Liver (tissue), 9 donors: Measurements from ENCODE around the gene PSMD11. TPM values are rescaled to one million over a fixed set of nuclear protein-coding genes. Genes with fewer than 3 reads are reported as not detected.

Source experiments
- DNase-seq: peaks from one replicate; pipeline ENCODE4 v3.0.0-alpha.2; 2017; ENCODE audit warnings: low spot score
- H3K27ac ChIP-seq, 2 donors: one replicate each; pipeline ENCODE4 v1.7.0; 2013; ENCODE audit warnings: inconsistent platforms in 2 of 2, low read length in 2 of 2, control low read depth in 1 of 2, low read depth in 1 of 2, mild to moderate bottlenecking in 1 of 2
- H3K27me3 ChIP-seq, 4 donors: one replicate each; pipeline versions ENCODE4 v1.6.1 to v1.7.0; 2013; ENCODE audit warnings: low read length in 3 of 4, inconsistent platforms in 1 of 4, mild to moderate bottlenecking in 1 of 4, moderate library complexity in 1 of 4; ENCODE audit not compliant: control insufficient read depth in 4 of 4, insufficient read depth in 4 of 4
- H3K36me3 ChIP-seq, 4 donors: one replicate each; pipeline versions ENCODE4 v1.6.1 to v1.7.0; 2013; ENCODE audit warnings: low read length in 3 of 4, mild to moderate bottlenecking in 3 of 4, low read depth in 1 of 4, moderate library complexity in 1 of 4; ENCODE audit not compliant: control insufficient read depth in 4 of 4, insufficient read depth in 3 of 4
- H3K4me1 ChIP-seq, 4 donors: one replicate each; pipeline versions ENCODE4 v1.6.1 to v1.7.0; 2013; ENCODE audit warnings: low read length in 3 of 4, mild to moderate bottlenecking in 3 of 4, moderate library complexity in 1 of 4; ENCODE audit not compliant: control insufficient read depth in 4 of 4, insufficient read depth in 4 of 4
- H3K4me3 ChIP-seq, 3 donors: one replicate each; pipeline versions ENCODE4 v1.6.1 to v1.7.0; 2013; ENCODE audit warnings: low read length in 3 of 3, control low read depth in 1 of 3, low read depth in 1 of 3, mild to moderate bottlenecking in 1 of 3
- H3K9ac ChIP-seq, 2 donors: one replicate each; pipeline ENCODE4 v1.7.0; 2013; ENCODE audit warnings: low read length in 2 of 2, mild to moderate bottlenecking in 2 of 2, moderate library complexity in 2 of 2, control low read depth in 1 of 2, low read depth in 1 of 2
- H3K9me3 ChIP-seq, 4 donors: one replicate each; pipeline versions ENCODE4 v1.6.1 to v1.7.0; 2013; ENCODE audit warnings: low read length in 3 of 4; ENCODE audit not compliant: control insufficient read depth in 4 of 4
- EGR1 ChIP-seq, 2 donors: IDR thresholded peaks; 2 replicates each; pipeline ENCODE4 v1.6.1; 2016 to 2018; ENCODE audit warnings: antibody characterized with exemption in 2 of 2, low read depth in 2 of 2
- FOXA1 ChIP-seq: IDR thresholded peaks from 2 replicates; pipeline ENCODE4 v1.6.1; 2016; ENCODE audit warnings: antibody characterized with exemption
- GABPA ChIP-seq, 2 donors: IDR thresholded peaks in 1 of 2; conservative IDR thresholded peaks in 1 of 2; 2 replicates each; pipeline ENCODE4 v1.6.1; 2016; ENCODE audit warnings: antibody characterized with exemption in 2 of 2, mild to moderate bottlenecking in 1 of 2, moderate library complexity in 1 of 2
- HNF4A ChIP-seq, 2 donors: conservative IDR thresholded peaks; 2 replicates each; pipeline ENCODE4 v1.6.1; 2016; ENCODE audit warnings: antibody characterized with exemption in 2 of 2, mild to moderate bottlenecking in 2 of 2
- HNF4G ChIP-seq: IDR thresholded peaks from 2 replicates; pipeline ENCODE4 v1.6.1; 2016; ENCODE audit warnings: antibody characterized with exemption
- JUND ChIP-seq, 2 donors: IDR thresholded peaks; 2 replicates each; pipeline ENCODE4 v1.6.1; 2016; ENCODE audit warnings: antibody characterized with exemption in 2 of 2
- NR2F2 ChIP-seq: IDR thresholded peaks from 2 replicates; pipeline ENCODE4 v1.6.1; 2016; ENCODE audit warnings: antibody characterized with exemption
- RAD21 ChIP-seq, 2 donors: IDR thresholded peaks; 2 replicates each; pipeline ENCODE4 v1.6.1; 2016; ENCODE audit warnings: antibody characterized with exemption in 2 of 2, mild to moderate bottlenecking in 2 of 2
- RXRA ChIP-seq, 2 donors: IDR thresholded peaks; 2 replicates each; pipeline ENCODE4 v1.6.1; 2017 to 2018; ENCODE audit warnings: antibody characterized with exemption in 2 of 2, mild to moderate bottlenecking in 1 of 2
- SP1 ChIP-seq: IDR thresholded peaks from 2 replicates; pipeline ENCODE4 v1.6.1; 2018; ENCODE audit warnings: antibody characterized with exemption, mild to moderate bottlenecking
- TAF1 ChIP-seq: conservative IDR thresholded peaks from 2 replicates; pipeline ENCODE4 v1.6.1; 2016; ENCODE audit warnings: antibody characterized with exemption, mild to moderate bottlenecking
- WGBS: extraction: QIAGEN DNeasy Blood & Tissue Kit; methylation state at CpG from one replicate; pipeline ENCODE4 v1.1.7; 2013; 5-methylcytosine and 5-hydroxymethylcytosine counted together
- polyA plus RNA-seq, 2 donors: library from polyadenylated mRNA; stranded (reverse) in 1 of 2; unstranded in 1 of 2; fragments of 200-250 nt in 1 of 2; fragments of >200 nt in 1 of 2; fragmentation: Nextera tagmentation in 1 of 2; extraction: Ambion mirVana in 1 of 2; gene quantifications; one replicate each; pipeline versions ENCODE4 v1.2.1 to v1.2.3, GENCODE V29; 2013 to 2015
- total RNA-seq, 2 donors: library from RNA; depleted of rRNA; stranded (reverse); fragments of >200 nt; gene quantifications; one replicate each; pipeline ENCODE4 v1.2.3, GENCODE V29; 2014
- TF ChIP-seq, protein P1 (sequence below): IDR thresholded peaks from 2 replicates; pipeline ENCODE4 v1.6.1; 2016; ENCODE audit warnings: antibody characterized with exemption
- TF ChIP-seq, protein P2 (sequence below): fragments of 150-350 bp; IDR thresholded peaks from 2 replicates; pipeline ENCODE4 v1.5.1; 2017; ENCODE audit warnings: improper control_type of control experiment, low read depth, low read length; ENCODE audit not compliant: missing input control
- TF ChIP-seq, protein P3 (sequence below): IDR thresholded peaks from 2 replicates; pipeline ENCODE4 v1.6.1; 2016; ENCODE audit warnings: antibody characterized with exemption
- TF ChIP-seq, protein P4 (sequence below): IDR thresholded peaks from 2 replicates; pipeline ENCODE4 v1.6.1; 2016; ENCODE audit warnings: antibody characterized with exemption, mild to moderate bottlenecking
- donor health status: healthy.
- donor health status: healthy.
- donor health status: healthy.
- donor health status: healthy.
- donor health status: healthy.

Gene PSMD11
- total and polyA plus RNA-seq, 4 donors: 42.1 to 97.4 (median 68.2) TPM

DNA sequence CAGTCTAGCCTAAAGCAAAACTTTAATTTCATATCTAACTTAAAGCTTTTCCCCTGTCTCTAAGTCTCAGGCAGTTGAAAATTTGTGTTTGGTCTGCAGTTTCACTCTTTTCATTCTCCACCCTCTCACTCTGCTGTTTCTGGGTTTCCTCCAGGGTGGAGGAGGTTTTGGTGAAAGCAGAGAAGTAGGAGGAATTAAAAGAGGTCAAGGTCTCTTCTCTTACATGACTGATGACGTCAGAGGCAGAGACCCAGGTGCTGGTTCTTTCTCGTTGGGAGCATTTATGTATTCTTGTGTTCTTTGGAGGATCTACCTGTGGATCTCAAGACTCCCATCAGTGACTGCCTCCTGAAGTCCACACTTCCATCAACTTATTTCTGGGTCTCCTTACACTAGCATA lies 2.4 kb upstream of the PSMD11 start:
- Histone ChIP-seq H3K27me3 (no peaks in the 10 kb centered on the region), H3K4me3 (no peak overlapping the region), H3K4me1 (peaks cover 1 to 14% (median 10%) of the 10 kb centered on the region in 4 donors), H3K9ac (no peak overlapping the region), H3K36me3 (peaks cover 0 to 1% (median 0%) of the 10 kb centered on the region in 4 donors), H3K9me3 (no peaks in the 10 kb centered on the region), H3K27ac (no peak overlapping the region)
- TF ChIP-seq, protein P1, sequence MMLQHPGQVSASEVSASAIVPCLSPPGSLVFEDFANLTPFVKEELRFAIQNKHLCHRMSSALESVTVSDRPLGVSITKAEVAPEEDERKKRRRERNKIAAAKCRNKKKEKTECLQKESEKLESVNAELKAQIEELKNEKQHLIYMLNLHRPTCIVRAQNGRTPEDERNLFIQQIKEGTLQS: no peak
- no peak for DNase-seq
- WGBS: 66% methylated on average over 2 of the region's 2 CpGs

DNA sequence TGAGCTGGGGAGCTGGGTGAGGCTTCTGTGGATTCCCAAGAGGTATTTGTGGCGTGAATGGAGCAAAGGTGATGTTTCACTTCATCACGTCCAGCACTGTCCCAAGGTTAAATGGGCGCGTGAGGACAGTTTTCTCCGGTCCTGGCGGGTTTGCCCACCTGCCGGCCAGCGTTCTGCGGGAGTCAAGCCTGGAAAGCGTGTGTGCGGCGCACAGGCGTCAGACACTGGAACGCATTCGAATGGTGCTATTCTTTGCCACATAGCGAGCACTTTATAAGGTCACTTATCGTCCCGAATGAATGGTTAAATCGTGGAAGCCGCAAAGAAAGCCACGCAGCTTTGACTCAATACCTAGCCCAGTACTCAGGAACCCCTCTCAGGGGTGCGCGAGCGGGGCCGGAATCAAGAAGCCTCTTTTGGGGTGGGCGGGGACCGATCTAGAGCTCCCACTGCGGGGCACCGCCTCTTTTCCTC lies 446 bp upstream of the PSMD11 start:
- no peak for TF ChIP-seq EGR1 (IDR thresholded peaks at IDR 0.05; ENCODE audit: low read depth in 2 of 2)
- no peak for DNase-seq
- H3K4me3 ChIP-seq: peak overlapping the region; percentile 49 to 97 (median 91)
- peak overlapping the region; percentile 42 to 46 for H3K9ac ChIP-seq
- no peaks in the 10 kb centered on the region for H3K27me3 ChIP-seq
- no peaks in the 10 kb centered on the region for H3K9me3 ChIP-seq
- H3K27ac ChIP-seq: no peak overlapping the region
- WGBS: 7% methylated on average over 29 of the region's 29 CpGs
- peaks cover 0 to 12% (median 4%) of the 10 kb centered on the region in 4 donors for H3K36me3 ChIP-seq
- H3K4me1 ChIP-seq: peaks cover 1 to 14% (median 10%) of the 10 kb centered on the region in 4 donors

DNA sequence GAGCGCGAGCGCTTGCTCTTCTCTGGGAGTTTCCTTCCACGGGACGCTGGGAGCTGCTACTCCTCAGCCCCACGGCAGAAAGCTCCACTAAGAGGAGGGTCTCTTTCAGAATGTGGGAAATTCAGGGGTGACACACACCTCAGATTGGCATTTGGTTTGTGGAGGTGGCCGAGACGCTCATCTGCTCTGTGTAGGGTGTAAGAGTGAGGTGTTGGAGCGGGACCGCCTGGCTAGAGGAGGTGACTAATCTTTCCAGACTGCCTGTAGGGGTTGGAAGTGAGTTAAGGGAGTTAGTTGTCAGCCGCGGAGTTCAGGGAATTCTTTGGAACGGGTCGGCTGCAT lies 735 bp downstream of the PSMD11 start:
- DNase-seq: no peak
- H3K4me1 ChIP-seq: peaks cover 1 to 14% (median 10%) of the 10 kb centered on the region in 4 donors
- under 1% methylated on average over 14 of the region's 14 CpGs for WGBS
- no peaks in the 10 kb centered on the region for H3K27me3 ChIP-seq
- peak overlapping the region; percentile 73 to 88 for H3K9ac ChIP-seq
- H3K27ac ChIP-seq: peak overlapping the region; percentile 81 to 92
- TF ChIP-seq TAF1 (no peak), RXRA (IDR thresholded peaks at IDR 0.05) (no peak), JUND (IDR thresholded peaks at IDR 0.05) (no peak), HNF4A (conservative IDR thresholded peaks at IDR 0.05) (no peak), HNF4G (no peak), EGR1 (IDR thresholded peaks at IDR 0.05; ENCODE audit: low read depth in 2 of 2) (no peak)
- TF ChIP-seq, protein P2, sequence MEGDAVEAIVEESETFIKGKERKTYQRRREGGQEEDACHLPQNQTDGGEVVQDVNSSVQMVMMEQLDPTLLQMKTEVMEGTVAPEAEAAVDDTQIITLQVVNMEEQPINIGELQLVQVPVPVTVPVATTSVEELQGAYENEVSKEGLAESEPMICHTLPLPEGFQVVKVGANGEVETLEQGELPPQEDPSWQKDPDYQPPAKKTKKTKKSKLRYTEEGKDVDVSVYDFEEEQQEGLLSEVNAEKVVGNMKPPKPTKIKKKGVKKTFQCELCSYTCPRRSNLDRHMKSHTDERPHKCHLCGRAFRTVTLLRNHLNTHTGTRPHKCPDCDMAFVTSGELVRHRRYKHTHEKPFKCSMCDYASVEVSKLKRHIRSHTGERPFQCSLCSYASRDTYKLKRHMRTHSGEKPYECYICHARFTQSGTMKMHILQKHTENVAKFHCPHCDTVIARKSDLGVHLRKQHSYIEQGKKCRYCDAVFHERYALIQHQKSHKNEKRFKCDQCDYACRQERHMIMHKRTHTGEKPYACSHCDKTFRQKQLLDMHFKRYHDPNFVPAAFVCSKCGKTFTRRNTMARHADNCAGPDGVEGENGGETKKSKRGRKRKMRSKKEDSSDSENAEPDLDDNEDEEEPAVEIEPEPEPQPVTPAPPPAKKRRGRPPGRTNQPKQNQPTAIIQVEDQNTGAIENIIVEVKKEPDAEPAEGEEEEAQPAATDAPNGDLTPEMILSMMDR: no peak
- H3K9me3 ChIP-seq: no peaks in the 10 kb centered on the region
- peak overlapping the region; percentile 91 to 98 (median 97) for H3K4me3 ChIP-seq
- peaks cover 3 to 21% (median 12%) of the 10 kb centered on the region in 4 donors for H3K36me3 ChIP-seq

DNA sequence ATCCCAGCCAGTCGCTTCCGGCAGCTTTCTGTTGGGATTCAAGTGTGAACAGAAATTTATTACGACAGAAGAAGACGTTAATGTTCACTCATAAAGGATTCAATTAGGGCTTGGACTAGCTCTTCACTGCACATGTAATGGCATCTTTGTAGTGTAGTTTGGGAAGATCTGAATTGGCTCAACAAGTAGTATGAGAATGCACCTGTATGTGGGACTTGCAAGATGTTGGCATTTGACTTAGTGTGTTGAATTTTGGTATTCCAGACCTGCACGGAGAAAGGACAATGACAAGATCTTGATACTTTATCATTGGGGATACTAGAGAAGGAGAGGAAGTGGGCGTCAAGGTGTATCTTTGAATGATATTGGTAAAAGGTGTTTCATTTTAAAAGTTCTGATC lies 1.2 kb downstream of the PSMD11 start:
- Histone ChIP-seq H3K9me3 (no peaks in the 10 kb centered on the region), H3K36me3 (peaks cover 4 to 21% (median 12%) of the 10 kb centered on the region in 4 donors), H3K4me1 (peaks cover 1 to 14% (median 10%) of the 10 kb centered on the region in 4 donors), H3K4me3 (peak overlapping the region; percentile 91 to 98 (median 97)), H3K27me3 (no peaks in the 10 kb centered on the region), H3K9ac (peak overlapping the region; percentile 73 to 88), H3K27ac (peak overlapping the region in 1 of 2 donors; percentile 92)
- DNase-seq: no peak
- WGBS: 15% methylated on average over 6 of the region's 6 CpGs
- TF ChIP-seq SP1 (no peak), HNF4A (conservative IDR thresholded peaks at IDR 0.05) (no peak), RAD21 (IDR thresholded peaks at IDR 0.05) (no peak), HNF4G (no peak), NR2F2 (no peak), RXRA (IDR thresholded peaks at IDR 0.05) (no peak), FOXA1 (no peak), GABPA (IDR thresholded peaks at IDR 0.05 in 1 of 2, conservative IDR thresholded peaks at IDR 0.05 in 1 of 2) (no peak)
- TF ChIP-seq, protein P3, sequence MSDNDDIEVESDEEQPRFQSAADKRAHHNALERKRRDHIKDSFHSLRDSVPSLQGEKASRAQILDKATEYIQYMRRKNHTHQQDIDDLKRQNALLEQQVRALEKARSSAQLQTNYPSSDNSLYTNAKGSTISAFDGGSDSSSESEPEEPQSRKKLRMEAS: no peak
- TF ChIP-seq, protein P2: no peak
- TF ChIP-seq, protein P4, sequence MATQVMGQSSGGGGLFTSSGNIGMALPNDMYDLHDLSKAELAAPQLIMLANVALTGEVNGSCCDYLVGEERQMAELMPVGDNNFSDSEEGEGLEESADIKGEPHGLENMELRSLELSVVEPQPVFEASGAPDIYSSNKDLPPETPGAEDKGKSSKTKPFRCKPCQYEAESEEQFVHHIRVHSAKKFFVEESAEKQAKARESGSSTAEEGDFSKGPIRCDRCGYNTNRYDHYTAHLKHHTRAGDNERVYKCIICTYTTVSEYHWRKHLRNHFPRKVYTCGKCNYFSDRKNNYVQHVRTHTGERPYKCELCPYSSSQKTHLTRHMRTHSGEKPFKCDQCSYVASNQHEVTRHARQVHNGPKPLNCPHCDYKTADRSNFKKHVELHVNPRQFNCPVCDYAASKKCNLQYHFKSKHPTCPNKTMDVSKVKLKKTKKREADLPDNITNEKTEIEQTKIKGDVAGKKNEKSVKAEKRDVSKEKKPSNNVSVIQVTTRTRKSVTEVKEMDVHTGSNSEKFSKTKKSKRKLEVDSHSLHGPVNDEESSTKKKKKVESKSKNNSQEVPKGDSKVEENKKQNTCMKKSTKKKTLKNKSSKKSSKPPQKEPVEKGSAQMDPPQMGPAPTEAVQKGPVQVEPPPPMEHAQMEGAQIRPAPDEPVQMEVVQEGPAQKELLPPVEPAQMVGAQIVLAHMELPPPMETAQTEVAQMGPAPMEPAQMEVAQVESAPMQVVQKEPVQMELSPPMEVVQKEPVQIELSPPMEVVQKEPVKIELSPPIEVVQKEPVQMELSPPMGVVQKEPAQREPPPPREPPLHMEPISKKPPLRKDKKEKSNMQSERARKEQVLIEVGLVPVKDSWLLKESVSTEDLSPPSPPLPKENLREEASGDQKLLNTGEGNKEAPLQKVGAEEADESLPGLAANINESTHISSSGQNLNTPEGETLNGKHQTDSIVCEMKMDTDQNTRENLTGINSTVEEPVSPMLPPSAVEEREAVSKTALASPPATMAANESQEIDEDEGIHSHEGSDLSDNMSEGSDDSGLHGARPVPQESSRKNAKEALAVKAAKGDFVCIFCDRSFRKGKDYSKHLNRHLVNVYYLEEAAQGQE: no peak
